HG03196 (cell line): Measurements from ENCODE around the gene PODN.

Experiments used
- ATAC-seq: cut with Tn5 transposase; IDR thresholded peaks from one replicate; pipeline ENCODE4 v1.9.1; 2021; ENCODE audit not compliant: unreplicated experiment

The PODN gene

DNA sequence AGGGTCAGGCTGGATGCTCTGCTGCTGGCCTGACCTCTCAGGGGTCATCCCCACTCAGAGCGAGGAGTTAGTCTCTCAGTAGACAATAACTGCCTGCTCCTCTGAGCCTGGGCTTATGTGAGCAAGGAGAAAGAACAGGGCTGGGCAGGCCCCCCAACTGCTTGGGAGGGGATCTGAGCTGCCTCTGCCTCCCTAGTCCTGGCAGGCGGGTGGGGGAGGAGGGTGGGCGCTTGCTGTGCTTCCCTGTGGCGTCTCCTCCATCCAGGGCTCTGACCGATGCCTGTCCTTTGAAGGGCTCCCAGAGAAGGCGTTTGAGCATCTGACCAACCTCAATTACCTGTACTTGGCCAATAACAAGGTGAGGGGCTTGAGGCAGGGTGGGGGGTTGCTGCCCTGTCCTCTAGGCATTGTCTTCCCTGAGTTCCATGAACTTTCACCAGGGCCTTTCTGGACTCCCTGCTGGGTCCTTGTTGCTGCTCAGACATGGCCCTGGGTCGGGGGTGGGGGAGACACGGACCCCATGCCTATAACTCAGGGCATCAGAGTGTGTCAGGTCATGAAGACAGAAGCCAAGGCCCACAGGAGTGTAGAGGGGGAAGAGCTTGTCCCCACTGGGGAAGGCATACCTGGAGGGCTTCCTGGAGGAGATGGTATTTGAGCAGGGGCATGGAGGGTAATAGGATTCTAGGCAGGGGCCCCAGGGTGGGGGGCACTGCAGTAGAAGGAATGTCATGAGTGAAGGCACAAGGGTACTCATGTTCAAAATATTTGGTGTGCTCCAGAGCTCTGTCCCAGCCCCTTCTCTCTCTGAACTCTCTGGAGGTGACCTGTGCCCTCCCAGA is 12.5 kb downstream of the PODN start:
- no peak for ATAC-seq

- ATAC-seq: no peak
Observed at GRCh38 chr1:53075206-53075605, 13.2 kb downstream of the PODN start.

- ATAC-seq: no peak
Observed at GRCh38 chr1:53075761-53076163, 13.7 kb downstream of the PODN start.

DNA sequence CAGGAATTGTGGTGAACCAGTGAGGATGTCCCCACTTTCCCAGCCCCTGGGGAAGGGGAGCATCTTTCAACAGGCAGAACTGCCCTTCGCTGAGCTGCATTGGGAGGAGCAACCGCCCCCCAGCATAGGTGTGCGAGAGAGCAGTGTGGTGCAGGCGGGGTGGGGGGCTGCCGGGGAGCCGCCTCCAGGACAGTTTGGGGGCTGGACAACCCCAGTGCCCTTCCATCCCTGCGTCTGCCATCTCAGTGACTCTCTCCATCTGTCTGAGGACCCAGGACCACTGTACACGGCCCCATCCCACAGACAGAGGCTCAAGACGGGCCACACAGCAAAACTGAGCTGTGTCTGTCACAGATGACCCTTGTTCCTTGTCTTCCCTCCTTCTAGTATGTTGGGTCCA is 14.2 kb downstream of the PODN start:
- no peak for ATAC-seq

DNA sequence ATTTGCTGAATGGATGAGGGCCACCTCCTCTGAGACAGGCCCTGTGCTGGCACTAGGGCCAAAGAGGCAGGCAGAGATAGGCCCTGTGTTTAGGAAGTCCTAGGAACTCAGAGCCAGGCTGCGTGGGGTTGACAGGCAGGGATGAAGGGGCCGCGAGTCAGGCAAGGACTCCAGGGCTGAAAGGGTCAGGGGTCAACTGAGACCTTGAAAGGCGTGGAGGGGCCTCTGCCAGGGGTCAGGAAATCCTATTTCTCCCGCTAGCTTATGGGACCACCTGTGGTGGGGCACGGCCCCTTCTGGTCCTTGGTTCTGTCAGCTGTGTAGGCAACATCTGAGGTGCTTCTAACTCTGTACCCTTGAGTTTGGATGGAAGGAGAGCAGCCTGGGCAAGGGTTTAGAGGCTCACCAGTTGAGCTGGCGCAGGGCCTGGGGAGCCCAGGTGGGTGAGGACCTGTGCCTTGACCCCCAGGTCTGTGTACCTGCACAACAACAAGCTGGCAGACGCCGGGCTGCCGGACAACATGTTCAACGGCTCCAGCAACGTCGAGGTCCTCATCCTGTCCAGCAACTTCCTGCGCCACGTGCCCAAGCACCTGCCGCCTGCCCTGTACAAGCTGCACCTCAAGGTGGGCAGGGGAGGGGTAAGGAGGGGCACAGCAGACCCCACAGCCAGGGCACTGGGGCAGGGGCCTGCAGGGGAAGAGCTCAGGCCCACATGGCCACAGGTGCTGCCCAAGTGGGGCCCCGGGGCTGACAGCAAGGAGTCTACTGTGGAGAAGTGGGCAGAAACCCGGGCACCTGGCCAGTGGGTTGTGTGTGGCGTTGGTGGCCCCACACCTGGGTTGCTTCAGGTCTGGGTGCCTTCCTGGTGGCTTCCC is 14.9 kb downstream of the PODN start:
- ATAC-seq: no peak

- no peak for ATAC-seq
Observed at GRCh38 chr1:53077599-53077965, 15.6 kb downstream of the PODN start.

- ATAC-seq: no peak
Observed at GRCh38 chr1:53078333-53079101, 16.5 kb downstream of the PODN start.

GRCh38 chr1:53079251-53079650 is 17.2 kb downstream of the PODN start:
- ATAC-seq: no peak

- no peak for ATAC-seq
Observed at GRCh38 chr1:53080041-53080440, 18.0 kb downstream of the PODN start.

DNA sequence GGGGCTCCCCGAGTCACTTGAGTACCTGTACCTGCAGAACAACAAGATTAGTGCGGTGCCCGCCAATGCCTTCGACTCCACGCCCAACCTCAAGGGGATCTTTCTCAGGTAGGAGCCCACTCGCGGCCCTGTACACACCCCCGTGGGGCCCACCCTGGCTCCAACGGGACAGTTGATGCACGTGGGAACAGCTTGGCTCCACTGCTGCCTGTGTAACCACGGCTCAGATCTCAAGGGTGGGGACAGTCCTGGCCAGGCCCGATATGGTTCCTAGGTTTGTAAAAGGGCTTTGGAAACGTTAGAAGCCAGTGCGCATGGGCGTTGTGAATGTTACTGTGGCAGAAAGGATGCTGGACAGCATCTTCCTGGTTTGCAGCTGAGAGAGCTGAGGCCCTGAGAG is 18.8 kb downstream of the PODN start:
- no peak for ATAC-seq

GRCh38 chr1:53081384-53082066 is 19.5 kb downstream of the PODN start:
- no peak for ATAC-seq

GRCh38 chr1:53082826-53083455 is 20.9 kb downstream of the PODN start:
- ATAC-seq: no peak

DNA sequence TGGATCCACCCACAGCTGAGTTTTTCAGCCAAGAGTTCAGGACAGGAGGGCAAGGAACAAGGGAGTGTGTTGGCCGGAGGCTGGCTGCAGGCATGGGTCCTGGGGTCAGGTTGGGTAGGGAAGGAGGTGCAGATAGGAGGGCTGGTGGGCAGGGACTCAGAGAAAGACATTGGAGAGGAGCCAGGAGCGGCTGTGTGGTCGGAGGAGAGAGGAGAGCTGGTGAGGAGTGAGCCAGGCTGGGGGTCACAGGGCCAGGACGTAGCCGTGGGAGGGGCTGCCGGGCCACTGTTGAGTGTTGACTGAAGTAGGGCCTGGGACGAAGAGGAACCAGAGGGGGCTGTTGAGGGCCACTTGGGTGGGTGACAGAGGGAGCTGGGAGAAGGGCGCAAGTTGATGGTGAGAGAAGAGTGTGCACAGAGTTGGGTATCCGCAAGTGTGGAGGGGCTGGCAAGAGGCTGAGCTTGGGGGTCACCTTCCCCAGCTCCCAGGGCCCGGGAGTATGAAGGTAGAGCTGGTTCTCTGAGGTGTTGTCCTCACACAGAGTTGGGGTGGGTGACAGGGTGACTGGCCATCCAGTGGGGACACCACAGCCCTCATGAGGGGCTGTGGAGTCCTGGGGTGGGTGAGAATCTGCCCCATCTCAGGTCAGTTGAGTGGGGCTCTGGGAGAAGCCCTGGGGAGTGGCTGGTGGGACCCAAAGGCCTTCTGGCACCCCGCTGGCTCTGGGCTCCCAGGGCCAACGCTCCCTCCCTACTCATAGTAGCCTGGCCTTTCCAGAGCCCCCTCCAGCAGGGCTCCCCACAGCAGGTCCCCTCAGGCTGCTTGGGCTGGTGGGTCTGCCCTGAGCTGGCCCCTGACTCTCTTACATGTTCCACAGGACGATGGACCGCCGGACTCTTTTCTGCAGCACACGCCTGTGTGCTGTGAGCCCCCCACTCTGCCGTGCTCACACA is 21.9 kb downstream of the PODN start:
- no peak for ATAC-seq

DNA sequence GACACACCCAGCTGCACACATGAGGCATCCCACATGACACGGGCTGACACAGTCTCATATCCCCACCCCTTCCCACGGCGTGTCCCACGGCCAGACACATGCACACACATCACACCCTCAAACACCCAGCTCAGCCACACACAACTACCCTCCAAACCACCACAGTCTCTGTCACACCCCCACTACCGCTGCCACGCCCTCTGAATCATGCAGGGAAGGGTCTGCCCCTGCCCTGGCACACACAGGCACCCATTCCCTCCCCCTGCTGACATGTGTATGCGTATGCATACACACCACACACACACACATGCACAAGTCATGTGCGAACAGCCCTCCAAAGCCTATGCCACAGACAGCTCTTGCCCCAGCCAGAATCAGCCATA is 22.6 kb downstream of the PODN start:
- no peak for ATAC-seq

GRCh38 chr1:53085405-53085804 is 23.4 kb downstream of the PODN start:
- no peak for ATAC-seq

DNA sequence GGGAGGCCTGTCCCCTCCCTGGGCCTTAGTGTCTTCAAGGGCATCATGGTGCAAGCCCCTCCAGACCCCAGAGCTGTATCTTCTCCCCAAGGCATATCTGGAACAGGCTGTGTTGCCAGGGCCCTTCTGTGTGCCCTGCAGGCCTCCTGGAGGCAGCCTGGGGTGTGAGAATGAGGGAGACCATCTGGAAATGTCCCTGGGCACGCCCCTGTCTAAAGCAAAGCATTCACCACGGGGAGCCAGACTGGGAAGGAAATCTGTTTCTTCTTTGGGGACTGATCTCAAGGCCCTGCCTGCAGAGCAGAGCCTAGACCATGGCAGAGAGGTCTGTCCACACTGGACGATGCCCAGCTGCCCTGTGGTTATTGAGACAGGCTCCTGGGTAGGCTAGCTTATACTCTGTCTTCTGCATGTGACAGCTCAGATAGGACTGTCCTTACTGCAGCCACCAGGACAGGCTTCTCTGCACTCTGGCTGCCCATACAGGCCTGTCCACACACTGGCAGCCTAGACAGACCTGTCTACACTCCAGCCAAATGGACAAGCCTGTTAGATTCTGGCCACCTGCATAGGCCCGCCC is 24.6 kb downstream of the PODN start:
- no peak for ATAC-seq

GRCh38 chr1:53087332-53088285 is 25.6 kb downstream of the PODN start:
- no peak for ATAC-seq
